Loucy (cell line): Measurements from ENCODE around the gene CDH8.

ENCODE experiments used
- H2AFZ ChIP-seq: fragments of 200-600 bp; sonication (generic); 2 replicates; pipeline ENCODE4 v1.6.0; 2016; ENCODE audit warnings: antibody characterized with exemption, mild to moderate bottlenecking, low read length, moderate library complexity
- H3F3A ChIP-seq: fragments of 200-600 bp; 2 replicates; pipeline ENCODE4 v1.6.0; 2016; ENCODE audit warnings: antibody characterized with exemption, low read depth, mild to moderate bottlenecking
- H3K27me3 ChIP-seq: fragments of 200-600 bp; sonication (generic); 2 replicates; pipeline ENCODE4 v1.6.1; 2014; ENCODE audit warnings: low read length, mild to moderate bottlenecking; ENCODE audit not compliant: insufficient read depth, poor library complexity, severe bottlenecking
- H3K36me3 ChIP-seq: fragments of 200-600 bp; sonication (generic); 2 replicates; pipeline ENCODE4 v1.6.1; 2016; ENCODE audit warnings: low read length; ENCODE audit not compliant: insufficient read depth
- H3K4me1 ChIP-seq: fragments of 200-600 bp; sonication (generic); 2 replicates; pipeline ENCODE4 v1.5.1; 2014; ENCODE audit warnings: low read length, mild to moderate bottlenecking; ENCODE audit not compliant: insufficient read depth, poor library complexity, severe bottlenecking
- H3K4me2 ChIP-seq: fragments of 200-600 bp; sonication (generic); 2 replicates; pipeline ENCODE4 v1.6.0; 2014; ENCODE audit warnings: antibody characterized with exemption, low read length, low read depth, mild to moderate bottlenecking; ENCODE audit not compliant: poor library complexity, severe bottlenecking
- H3K4me3 ChIP-seq: fragments of 200-600 bp; sonication (generic); 2 replicates; pipeline ENCODE4 v1.5.1; 2014; ENCODE audit warnings: low read length, mild to moderate bottlenecking, mixed read lengths; ENCODE audit not compliant: poor library complexity, severe bottlenecking
- H3K79me2 ChIP-seq: fragments of 200-600 bp; sonication (generic); 2 replicates; pipeline ENCODE4 v1.6.1; 2014; ENCODE audit warnings: low read length; ENCODE audit not compliant: insufficient read depth
- H3K9ac ChIP-seq: fragments of 200-600 bp; sonication (generic); 2 replicates; pipeline ENCODE4 v1.6.0; 2014; ENCODE audit warnings: mild to moderate bottlenecking, low read depth, low read length, moderate library complexity; ENCODE audit not compliant: poor library complexity, severe bottlenecking
- H3K9me2 ChIP-seq: fragments of 200-600 bp; sonication (generic); replicated peaks from 2 replicates; pipeline ENCODE4 v1.6.1; 2016; ENCODE audit warnings: low read depth, low read length, mixed read lengths
- H3K9me3 ChIP-seq: fragments of 200-600 bp; sonication (generic); 2 replicates; pipeline ENCODE4 v1.6.1; 2014; ENCODE audit warnings: mild to moderate bottlenecking, antibody characterized with exemption, low read length, low read depth; ENCODE audit not compliant: insufficient read depth
- H4K20me1 ChIP-seq: fragments of 200-600 bp; sonication (generic); 2 replicates; pipeline ENCODE4 v1.6.0; 2014; ENCODE audit warnings: antibody characterized with exemption, low read length, mild to moderate bottlenecking; ENCODE audit not compliant: insufficient read depth, poor library complexity, severe bottlenecking
- EZH2phosphoT487 ChIP-seq: fragments of 200-600 bp; IDR thresholded peaks from 2 replicates; pipeline ENCODE4 v1.6.1; 2018; ENCODE audit warnings: antibody characterized with exemption, mild to moderate bottlenecking, moderate library complexity, borderline replicate concordance
- TF ChIP-seq, protein P1 (sequence below): fragments of 200-600 bp; sonication (generic); conservative IDR thresholded peaks from 2 replicates; pipeline ENCODE4 v1.5.1; 2014; ENCODE audit warnings: mild to moderate bottlenecking, antibody characterized with exemption, low read length

CDH8 gene

DNA sequence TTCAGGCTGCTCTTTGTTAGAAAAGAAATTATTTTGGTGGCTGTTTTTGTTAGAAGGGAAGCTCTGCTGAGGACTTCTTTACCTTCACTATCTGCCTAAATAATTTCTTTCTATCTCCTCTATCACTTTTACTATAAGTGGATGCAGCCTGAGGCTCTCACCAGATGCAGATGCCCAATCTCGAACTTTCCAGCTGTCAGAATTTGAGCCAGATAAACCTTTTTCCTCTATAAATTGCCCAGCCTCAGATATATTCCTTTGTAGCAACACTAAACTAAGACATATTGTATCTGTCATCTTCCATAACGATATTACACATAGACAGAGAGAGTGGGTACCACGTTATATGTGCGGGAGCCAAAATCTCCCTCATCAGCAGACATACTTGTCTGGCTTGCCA, 15.7 kb upstream of the CDH8 start:
- TF ChIP-seq, protein P1, sequence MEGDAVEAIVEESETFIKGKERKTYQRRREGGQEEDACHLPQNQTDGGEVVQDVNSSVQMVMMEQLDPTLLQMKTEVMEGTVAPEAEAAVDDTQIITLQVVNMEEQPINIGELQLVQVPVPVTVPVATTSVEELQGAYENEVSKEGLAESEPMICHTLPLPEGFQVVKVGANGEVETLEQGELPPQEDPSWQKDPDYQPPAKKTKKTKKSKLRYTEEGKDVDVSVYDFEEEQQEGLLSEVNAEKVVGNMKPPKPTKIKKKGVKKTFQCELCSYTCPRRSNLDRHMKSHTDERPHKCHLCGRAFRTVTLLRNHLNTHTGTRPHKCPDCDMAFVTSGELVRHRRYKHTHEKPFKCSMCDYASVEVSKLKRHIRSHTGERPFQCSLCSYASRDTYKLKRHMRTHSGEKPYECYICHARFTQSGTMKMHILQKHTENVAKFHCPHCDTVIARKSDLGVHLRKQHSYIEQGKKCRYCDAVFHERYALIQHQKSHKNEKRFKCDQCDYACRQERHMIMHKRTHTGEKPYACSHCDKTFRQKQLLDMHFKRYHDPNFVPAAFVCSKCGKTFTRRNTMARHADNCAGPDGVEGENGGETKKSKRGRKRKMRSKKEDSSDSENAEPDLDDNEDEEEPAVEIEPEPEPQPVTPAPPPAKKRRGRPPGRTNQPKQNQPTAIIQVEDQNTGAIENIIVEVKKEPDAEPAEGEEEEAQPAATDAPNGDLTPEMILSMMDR: no peak
- TF ChIP-seq EZH2phosphoT487: no peak
- H3K9me2 ChIP-seq: no peaks in the 10 kb centered on the region
- no peak overlapping the region for H2AFZ ChIP-seq
- no peaks in the 10 kb centered on the region for H3K27me3 ChIP-seq
- H4K20me1 ChIP-seq: no peaks in the 10 kb centered on the region
- H3F3A ChIP-seq: no peaks in the 10 kb centered on the region
- no peak overlapping the region for H3K9ac ChIP-seq
- no peaks in the 10 kb centered on the region for H3K4me1 ChIP-seq
- H3K36me3 ChIP-seq: no peaks in the 10 kb centered on the region
- no peak overlapping the region for H3K4me3 ChIP-seq
- H3K4me2 ChIP-seq: no peak overlapping the region
- no peaks in the 10 kb centered on the region for H3K79me2 ChIP-seq
- H3K9me3 ChIP-seq: no peaks in the 10 kb centered on the region

DNA sequence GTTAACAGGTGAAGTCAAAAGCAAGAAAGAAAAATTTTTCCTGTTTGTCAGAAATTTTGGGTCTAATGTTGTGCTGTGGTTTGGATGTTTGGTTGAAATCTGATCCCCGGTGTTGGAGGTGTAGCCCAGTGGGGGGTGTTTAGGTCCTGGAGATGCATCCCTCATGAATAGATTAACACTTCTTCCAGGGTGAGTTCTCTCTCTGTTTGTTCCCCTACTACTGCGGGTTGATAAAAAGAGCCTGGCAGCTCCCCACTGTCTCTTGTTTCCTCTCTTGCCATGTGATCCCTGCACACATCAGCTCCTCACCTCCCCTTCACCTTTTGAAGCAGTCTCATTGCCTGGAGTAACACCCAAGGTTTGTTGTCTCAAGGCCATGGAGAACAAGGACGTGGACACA, 14.6 kb upstream of the CDH8 start:
- Histone ChIP-seq H2AFZ (no peak overlapping the region), H3K27me3 (no peaks in the 10 kb centered on the region), H3K36me3 (no peaks in the 10 kb centered on the region), H3K9ac (no peak overlapping the region), H4K20me1 (no peaks in the 10 kb centered on the region), H3F3A (no peaks in the 10 kb centered on the region), H3K9me3 (0 out of 2 replicates have a peak, but pooled peaks cover 2% of the 10 kb centered on the region), H3K4me1 (no peaks in the 10 kb centered on the region), H3K9me2 (no peaks in the 10 kb centered on the region), H3K4me3 (no peak overlapping the region), H3K4me2 (no peak overlapping the region), H3K79me2 (no peaks in the 10 kb centered on the region)
- TF ChIP-seq, protein P1: no peak
- no peak for TF ChIP-seq EZH2phosphoT487

- no peaks in the 10 kb centered on the region for H3K4me1 ChIP-seq
- no peaks in the 10 kb centered on the region for H3K36me3 ChIP-seq
- no peak overlapping the region for H2AFZ ChIP-seq
- H3F3A ChIP-seq: no peaks in the 10 kb centered on the region
- TF ChIP-seq EZH2phosphoT487: no peak
- TF ChIP-seq, protein P1: no peak
- no peak overlapping the region for H3K4me2 ChIP-seq
- no peaks in the 10 kb centered on the region for H3K79me2 ChIP-seq
- no peaks in the 10 kb centered on the region for H3K9me2 ChIP-seq
- H3K4me3 ChIP-seq: no peak overlapping the region
- H3K9ac ChIP-seq: no peak overlapping the region
- H3K9me3 ChIP-seq: peaks cover 2% of the 10 kb centered on the region; the same call in 1 of the 2 replicates
- no peaks in the 10 kb centered on the region for H3K27me3 ChIP-seq
- no peaks in the 10 kb centered on the region for H4K20me1 ChIP-seq
Observed at GRCh38 chr16:62046801-62047200, 10.6 kb upstream of the CDH8 start.
